GM10847 (cell line): ENCODE results near the gene ZNF865.

Experiments
- POLR2A ChIP-seq: IDR thresholded peaks from 2 replicates; pipeline ENCODE4 v1.6.1; 2011; ENCODE audit not compliant: insufficient read length; ENCODE audit errors: extremely low read depth

ZNF865 gene

DNA sequence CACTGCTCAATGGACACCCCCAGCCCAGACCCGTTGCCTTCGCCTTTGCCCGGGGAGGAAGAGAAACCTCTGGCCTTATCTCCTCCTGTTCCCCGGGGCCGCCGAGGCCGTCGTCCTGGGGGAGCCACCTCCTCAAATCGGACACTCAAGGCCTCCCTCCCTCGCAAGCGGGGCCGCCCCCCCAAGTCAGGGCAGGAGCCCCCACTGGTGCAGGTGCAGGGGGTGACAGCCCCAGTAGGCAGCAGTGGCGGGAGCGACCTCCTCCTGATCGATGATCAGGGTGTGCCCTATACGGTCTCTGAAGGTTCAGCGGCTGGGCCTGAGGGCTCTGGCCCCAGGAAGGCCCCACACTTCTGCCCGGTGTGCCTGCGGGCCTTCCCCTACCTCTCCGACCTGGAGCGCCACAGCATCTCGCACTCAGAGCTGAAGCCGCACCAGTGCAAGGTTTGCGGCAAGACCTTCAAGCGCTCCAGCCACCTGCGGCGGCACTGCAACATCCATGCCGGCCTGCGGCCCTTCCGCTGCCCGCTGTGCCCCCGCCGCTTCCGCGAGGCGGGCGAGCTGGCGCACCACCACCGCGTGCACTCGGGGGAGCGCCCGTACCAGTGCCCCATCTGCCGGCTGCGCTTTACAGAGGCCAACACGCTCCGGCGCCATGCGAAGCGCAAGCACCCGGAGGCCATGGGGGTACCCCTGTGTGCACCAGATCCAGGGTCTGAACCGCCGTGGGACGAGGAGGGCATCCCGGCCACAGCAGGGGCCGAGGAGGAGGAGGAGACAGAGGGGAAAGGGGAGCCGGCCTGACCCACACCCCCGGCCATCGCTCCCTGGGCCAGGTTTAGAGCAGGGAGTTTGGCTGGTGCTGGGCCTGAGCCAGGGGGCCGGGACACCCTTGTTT lies 3.1 kb upstream of the ZNF865 start:
- TF ChIP-seq POLR2A, result no peak

GRCh38 chr19:55603115-55603514 lies 2.3 kb upstream of the ZNF865 start:
- no peak for TF ChIP-seq POLR2A

DNA sequence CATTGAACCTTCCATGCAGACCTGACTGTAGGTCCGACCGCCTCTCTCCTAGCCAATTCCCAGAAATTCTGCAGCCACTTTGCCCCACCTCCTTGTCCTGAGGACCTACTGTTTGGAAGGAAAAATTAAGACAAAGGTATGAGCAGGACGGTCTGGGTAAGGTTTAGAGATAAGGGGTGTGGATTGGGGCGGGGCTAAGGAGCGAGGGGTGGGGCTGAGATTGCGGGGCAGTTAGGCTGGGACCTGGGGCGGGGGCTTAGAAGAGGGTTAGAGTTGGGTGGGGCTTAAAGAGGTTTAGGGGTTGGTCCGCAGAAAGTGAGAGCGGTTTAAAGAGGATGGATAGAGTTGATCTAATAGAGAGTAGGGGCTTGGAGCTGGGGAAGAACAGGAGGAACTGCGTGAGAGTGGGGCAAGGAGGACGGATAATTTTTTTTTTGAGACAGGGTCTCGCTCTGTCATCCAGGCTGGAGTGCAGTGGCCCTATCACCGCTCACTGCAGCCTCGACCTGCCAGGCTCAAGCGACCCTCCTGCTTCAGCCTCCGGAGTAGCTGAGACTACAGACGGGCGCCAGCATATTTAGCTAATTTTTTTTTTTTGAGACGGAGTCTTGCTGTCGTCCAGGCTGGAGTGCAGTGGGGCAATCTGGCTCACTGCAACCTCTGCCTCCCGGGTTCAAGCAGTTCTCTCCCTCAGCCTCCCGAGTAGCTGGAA lies 1.7 kb upstream of the ZNF865 start:
- no peak for TF ChIP-seq POLR2A

DNA sequence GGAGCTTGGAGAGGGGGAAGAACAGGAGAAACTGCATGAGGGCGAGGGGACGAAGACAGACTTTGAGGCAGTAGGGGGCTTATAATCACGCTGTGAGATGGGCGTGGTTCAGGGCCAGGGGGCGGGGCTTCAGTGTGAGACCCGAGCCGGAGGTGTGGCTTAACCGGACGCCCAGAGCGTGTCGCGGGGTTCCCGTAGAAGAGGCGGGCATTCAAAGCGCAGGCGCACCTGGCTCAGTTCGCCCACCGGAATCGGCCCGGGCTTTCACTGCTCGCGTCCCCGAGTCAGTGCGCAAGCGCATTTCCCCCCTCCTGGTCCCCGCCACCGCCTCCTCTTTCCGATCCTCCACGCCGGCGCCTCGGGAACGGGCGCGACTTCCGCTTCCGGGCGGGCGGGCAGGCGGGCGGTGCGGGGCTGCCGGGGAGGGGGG lies 225 bp upstream of the ZNF865 start:
- peak; percentile 15 for TF ChIP-seq POLR2A

DNA sequence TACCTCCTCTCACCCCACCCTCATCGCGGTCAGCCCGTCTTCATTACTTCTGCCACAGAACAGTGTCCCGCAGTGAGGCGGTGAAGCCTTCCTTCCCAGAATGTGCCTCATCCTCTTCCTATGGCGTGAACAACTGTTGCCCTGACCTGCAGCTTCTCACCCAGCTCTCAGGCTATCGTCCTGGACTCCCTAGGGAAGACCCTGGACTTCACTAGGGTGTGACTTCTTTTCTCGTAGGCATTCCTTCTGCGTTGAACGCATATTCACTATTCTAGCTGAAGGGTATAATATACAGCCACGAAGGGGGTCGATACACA lies 982 bp downstream of the ZNF865 start:
- no peak for TF ChIP-seq POLR2A

DNA sequence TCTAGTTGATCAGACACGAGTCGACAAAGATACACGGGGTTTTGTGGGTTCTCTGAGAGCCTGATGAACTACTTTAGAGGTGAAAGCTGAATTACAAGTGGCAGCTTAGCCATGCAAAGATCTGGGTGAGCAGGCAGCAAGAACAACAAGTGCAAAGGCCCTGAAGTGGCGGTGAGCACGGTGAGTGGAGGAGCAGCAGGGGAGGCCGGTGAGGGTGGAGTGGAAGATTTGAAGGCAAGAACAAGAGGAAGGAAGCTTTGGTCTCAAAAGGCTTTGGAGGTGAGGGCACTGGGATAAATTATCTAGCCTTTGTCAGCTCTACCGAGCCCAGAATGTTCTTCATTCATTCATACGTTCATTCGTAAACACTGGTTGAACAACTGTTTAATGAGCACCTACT lies 1.4 kb downstream of the ZNF865 start:
- no peak for TF ChIP-seq POLR2A

- no peak for TF ChIP-seq POLR2A
These were observed 3.9 kb downstream of the ZNF865 start for GRCh38 chr19:55609326-55609725.

DNA sequence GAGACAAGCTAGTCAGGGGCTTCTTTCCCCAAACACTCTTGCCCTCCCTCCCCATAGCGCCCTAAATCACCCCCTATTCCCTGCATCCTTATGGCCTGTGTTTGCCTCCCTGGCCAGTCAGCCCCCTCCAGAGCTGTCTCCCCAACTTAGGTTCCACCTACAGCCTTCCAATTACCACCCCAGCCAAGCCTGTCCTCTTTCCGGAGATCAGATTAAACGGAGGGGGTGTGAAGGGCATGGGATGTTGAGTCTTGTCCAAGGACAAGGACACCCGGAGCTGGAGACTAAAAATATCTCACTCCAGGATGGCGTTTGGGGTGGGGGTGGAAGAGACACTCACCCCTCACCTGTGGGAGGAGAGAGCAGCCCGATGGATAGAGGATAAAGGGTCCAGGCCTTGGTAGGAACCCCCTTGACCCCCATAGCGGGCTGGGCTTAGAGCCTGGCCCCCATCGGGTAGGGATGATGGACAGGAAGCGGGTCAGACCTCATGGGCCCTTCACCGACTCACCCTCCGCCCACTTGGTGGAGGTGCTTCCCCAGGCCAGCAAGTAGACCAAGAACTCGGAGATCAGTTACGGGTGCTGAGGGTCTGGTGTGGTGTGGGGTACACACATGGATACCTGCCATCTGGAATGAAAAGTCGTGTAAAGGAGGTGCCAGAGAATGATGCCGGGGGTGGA lies 6.0 kb downstream of the ZNF865 start:
- no peak for TF ChIP-seq POLR2A

DNA sequence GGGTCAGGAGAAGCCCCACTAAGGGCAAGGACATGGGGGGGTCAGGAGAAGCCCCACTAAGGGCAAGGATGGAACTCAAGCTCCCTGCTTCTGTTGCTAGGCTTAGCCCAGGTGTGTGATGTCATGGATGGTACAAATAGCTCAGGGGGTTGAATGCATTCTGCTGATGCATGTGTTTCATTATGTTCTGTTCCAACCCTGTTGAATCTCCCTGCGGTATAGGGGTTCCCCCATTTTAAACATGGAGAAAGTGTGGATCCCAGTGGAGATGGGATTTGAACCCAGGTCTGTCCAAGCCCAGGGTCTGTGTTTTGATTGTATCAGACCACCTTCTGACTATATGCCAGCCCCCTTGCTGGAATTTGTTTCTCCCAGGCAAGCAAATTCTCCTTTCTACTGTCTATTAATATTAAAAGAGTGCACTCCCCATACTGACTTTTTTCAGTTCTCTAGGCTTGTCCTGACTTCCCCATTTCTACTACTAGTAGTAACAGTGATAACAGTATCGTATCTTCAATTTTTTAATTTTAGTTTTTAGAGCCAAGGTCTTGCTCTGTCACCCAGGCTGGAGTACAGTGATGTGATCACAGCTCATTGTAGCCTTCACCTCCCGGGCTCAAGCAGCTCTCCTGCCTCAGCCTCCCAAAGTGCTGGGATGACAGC lies 6.7 kb downstream of the ZNF865 start:
- TF ChIP-seq POLR2A, result no peak

DNA sequence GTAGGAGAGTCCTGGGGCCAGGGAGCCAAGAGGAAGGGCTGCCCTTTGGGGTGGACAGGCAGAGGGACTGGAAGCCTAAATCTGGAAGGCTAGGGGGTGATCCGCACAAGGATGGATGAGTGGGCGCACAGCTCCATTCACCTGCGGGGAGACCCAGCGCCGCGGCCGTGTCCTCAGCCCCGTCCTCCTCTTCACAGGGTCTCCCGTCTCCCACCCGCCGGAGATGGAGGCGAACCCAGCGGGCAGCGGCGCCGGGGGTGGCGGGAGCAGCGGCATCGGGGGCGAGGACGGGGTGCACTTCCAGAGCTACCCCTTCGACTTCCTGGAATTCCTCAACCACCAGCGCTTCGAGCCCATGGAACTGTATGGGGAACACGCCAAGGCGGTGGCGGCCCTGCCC lies 7.9 kb downstream of the ZNF865 start:
- TF ChIP-seq POLR2A, result no peak

GRCh38 chr19:55613930-55614710 lies 8.7 kb downstream of the ZNF865 start:
- no peak for TF ChIP-seq POLR2A

GRCh38 chr19:55614711-55615542 lies 9.5 kb downstream of the ZNF865 start:
- no peak for TF ChIP-seq POLR2A

GRCh38 chr19:55615543-55616394 lies 10.3 kb downstream of the ZNF865 start:
- no peak for TF ChIP-seq POLR2A

- TF ChIP-seq POLR2A, result no peak
These were observed 11.0 kb downstream of the ZNF865 start for GRCh38 chr19:55616395-55616875.
